ENCODE results near the gene OSCP1.

Gene OSCP1

DNA sequence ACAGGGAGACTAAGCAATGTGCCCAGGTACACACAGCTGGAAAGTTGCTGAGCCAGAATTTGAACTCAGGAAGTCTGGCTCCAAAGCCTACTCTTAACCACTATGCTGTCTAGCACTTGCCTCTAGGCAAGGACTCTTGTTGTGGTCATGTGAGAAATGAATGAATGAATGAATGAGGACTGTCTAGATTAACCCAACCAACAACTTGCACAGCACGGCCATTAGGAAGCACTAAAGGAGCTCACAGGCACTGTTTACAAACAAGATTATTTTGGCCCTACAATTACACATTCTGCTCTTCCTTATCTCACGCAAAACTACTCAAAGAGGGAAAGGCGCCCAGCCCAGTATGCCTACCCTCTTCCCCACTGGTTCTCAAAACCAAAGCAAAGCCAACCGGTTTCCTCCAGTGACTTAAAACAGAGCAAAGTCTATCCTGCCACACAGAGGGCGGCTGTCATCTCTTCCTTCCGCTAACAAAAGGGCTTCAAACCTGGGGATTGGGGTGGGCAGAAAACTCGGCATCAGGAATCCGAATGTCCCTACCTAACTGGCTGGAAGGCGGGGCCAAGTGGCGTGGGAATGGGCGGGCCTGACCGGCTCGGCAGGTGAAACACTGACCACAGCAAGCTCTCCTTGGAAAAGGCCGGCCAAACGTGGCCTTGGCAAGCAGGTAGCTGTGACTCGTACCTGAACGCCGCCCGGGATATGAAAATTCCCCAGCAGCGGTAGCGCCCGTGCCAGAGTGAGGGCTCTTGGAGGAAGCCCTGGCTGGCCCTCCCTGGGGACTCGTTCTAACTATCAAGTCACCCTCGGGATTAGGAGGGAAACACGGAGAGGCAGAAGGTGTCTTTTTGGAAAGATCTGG lies 65.5 kb downstream of the OSCP1 start:
- TF ChIP-seq POLR2A (IDR thresholded peaks at IDR 0.05; ENCODE audit: low read depth, low read length): no peak
- DNase-seq (ENCODE audit: insufficient read length, low spot score): no peak
- no peak for FAIRE-seq

GRCh38 chr1:36383240-36383639 lies 67.0 kb downstream of the OSCP1 start:
- TF ChIP-seq POLR2A (IDR thresholded peaks at IDR 0.05; ENCODE audit: low read depth, low read length): no peak
- FAIRE-seq (no peak), DNase-seq (ENCODE audit: insufficient read length, low spot score) (no peak)

DNA sequence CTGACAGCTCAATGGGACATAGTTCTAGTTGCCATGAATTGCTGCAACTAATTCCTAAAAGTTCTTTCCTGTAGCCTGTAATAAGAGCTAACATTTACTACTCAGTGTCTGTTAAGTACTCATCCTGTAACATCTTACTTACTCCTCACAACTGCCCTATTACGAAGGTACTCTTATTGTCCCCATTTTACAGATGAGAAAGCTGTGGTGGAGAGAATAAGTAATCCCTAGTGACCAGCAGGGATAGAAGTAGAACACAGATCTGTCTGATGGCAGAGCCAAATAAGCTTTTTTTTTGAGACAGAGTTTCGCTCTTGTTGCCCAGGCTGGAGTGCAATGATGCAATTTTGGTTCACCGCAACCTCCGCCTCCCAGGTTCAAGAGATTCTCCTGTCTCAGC lies 67.6 kb downstream of the OSCP1 start:
- no peak for TF ChIP-seq POLR2A (IDR thresholded peaks at IDR 0.05; ENCODE audit: low read depth, low read length)
- no peak for DNase-seq (ENCODE audit: insufficient read length, low spot score)
- FAIRE-seq: no peak

DNA sequence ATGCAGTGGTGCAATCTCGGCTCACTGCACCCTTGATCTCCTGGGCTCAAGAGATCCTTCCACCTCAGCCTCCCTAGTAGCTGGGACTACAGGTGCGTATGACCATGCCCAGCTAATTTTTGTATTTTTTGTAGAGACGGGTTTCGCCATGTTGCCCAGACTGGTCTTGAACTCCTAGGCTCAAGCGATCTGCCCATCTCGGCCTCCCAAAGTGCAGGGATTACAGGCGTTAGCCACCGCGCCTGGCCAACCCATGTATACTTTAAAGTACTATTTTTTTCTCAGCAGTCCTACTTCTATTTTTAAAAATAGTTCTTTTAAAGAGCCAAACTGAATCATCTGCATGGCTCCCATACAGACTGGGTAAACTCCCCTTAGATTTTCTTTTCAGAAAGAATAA lies 68.0 kb downstream of the OSCP1 start:
- no peak for TF ChIP-seq POLR2A (IDR thresholded peaks at IDR 0.05; ENCODE audit: low read depth, low read length)
- FAIRE-seq (no peak), DNase-seq (ENCODE audit: insufficient read length, low spot score) (no peak)

GRCh38 chr1:36381405-36381804 lies 68.8 kb downstream of the OSCP1 start:
- DNase-seq (ENCODE audit: insufficient read length, low spot score): no peak
- no peak for TF ChIP-seq POLR2A (IDR thresholded peaks at IDR 0.05; ENCODE audit: low read depth, low read length)
- no peak for FAIRE-seq

GRCh38 chr1:36380782-36381181 lies 69.5 kb downstream of the OSCP1 start:
- DNase-seq (ENCODE audit: insufficient read length, low spot score) (no peak), FAIRE-seq (no peak)
- TF ChIP-seq POLR2A (IDR thresholded peaks at IDR 0.05; ENCODE audit: low read depth, low read length): no peak

DNA sequence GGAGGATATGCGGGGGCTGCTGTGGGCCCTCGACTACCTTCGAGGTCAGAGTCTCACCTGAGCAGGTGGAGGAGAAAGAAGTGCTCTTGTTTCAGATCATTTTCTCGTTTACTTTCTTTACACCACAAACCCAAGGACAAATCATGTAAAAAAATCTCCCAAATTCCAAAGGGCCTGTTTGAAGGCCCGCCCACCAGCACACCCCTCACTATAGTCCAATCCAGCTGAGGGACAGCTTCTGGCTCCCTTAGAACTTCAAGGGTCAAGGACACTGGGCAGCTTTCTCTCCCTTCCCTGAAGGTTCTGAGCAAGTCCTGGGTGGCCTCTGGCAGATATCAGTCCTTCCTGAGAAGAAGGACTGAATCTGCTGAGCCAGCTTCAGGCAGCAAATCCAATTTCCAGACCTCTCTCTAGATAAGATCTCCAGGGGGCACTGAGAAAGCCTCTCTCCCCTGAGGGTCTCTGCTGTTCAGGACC lies 70.1 kb downstream of the OSCP1 start:
- DNase-seq (ENCODE audit: insufficient read length, low spot score) (no peak), FAIRE-seq (no peak)
- no peak for TF ChIP-seq POLR2A (IDR thresholded peaks at IDR 0.05; ENCODE audit: low read depth, low read length)

DNA sequence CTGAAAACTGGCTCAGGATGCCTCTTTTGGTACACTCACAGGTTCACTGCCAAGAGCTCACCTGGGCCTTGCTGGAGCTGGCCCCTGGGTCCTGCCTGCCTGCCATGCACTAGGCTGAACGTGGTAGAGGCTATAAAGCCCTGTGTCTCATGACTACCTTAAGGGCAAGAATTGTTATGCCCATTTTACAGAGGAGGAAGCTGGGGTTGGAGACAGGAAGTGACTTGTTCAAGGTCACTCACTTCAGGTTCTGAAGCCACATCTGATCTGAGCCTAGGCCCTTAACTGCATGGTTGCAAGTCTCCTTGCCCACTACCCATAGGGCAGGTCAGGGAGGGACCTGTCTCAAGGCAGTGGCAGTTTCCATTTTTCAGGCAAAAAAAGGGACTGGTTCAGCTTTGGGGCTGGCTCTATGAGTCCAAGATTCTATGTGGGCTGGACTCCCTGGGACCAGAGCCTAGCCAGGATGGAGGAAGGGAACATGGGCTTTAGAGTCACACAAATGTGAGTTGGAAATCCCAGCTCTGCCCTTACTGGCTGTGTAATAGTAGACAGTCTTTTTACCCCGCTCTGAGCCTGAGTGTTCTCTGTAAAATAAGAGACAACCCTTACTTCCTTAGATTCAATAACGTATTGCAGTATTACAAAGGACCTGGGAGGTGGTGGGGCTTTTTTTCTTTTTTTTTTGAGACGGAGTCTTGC lies 72.3 kb downstream of the OSCP1 start:
- no peak for TF ChIP-seq POLR2A (IDR thresholded peaks at IDR 0.05; ENCODE audit: low read depth, low read length)
- no peak for FAIRE-seq

DNA sequence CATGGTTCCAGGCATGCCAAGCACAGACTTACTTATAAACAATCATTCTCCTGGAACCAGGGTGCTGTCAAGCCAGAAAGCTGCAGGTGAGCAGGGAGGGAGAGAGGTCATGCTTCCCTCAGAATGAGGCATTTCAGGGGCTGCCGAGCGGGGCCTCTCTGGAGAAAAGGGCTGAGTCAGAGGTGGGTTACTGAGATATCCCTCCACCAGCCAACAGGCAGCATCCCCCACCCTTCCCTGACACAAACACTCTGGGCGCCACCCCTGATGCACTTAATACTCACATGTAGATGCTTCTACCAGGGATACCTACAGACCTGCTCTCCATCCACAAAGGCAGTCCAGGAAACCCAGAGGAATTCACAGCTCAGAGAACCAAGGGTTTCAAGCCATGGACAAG lies 77.6 kb downstream of the OSCP1 start:
- DNase-seq (ENCODE audit: insufficient read length, low spot score) (no peak), FAIRE-seq (no peak)
- TF ChIP-seq POLR2A (IDR thresholded peaks at IDR 0.05; ENCODE audit: low read depth, low read length): no peak

More for the DNA sequence above, 72.3 kb downstream of the OSCP1 start:
- DNase-seq (ENCODE audit: insufficient read length, low spot score): no peak

DNA sequence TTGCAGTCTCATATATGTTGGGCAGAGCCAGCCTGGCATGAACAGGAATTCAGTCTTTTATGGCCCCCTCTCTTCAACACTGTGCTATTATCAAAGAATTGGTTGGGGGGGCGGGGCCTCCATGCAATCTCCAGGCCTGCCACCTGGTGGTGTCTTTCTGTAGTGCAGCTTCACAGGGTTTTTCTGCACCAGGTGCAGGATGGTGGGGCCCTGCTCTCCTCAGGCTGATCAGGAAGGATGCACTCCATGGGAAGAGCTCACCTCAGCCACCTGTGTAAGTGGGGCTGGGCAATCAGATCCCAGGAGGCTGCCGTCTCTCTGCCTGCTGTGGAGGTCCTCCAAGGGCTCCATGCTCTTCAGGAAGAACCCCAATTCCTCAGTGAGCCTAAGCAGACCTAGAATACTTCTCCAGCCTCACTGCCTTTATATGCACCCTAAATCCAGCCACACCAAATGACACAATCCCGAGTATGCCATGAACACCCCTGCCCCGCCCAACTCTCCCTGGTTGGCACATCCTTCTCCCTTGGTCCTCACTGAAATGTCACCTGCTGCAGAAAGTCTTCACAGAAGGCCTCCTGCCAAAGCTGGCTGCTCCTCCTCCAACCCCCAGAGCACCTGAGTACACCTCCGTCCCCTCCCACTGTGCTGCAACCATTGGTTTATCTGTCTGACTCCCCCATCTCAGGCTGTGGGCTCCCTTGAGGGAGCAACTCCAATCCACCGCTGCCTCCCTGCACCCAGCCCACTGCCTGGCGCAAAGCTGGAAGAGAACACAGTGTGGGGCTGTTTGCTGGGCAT lies 81.0 kb downstream of the OSCP1 start:
- no peak for TF ChIP-seq POLR2A (IDR thresholded peaks at IDR 0.05; ENCODE audit: low read depth, low read length)
- DNase-seq (ENCODE audit: insufficient read length, low spot score): peak; percentile 54
- FAIRE-seq: no peak
